Amygdala (tissue), 56 donors: ENCODE results near the gene CERCAM.
"Not testable (repeated sequence)": the region's sequence is repeated elsewhere in the genome, so short reads cannot be mapped to it uniquely, and the experiment has no call there.

Experiments used
- DNase-seq, 56 donors: peaks; one replicate each; lab custom pipeline; 2025; lab: John Stamatoyannopoulos, UW

The CERCAM gene

GRCh38 chr9:128446505-128446904 lies 25.8 kb downstream of the CERCAM start:
- not testable (repeated sequence) for DNase-seq

- DNase-seq = no peak
Measured at GRCh38 chr9:128448746-128449145, 28.1 kb downstream of the CERCAM start.

GRCh38 chr9:128454991-128455390 lies 34.3 kb downstream of the CERCAM start:
- no peak for DNase-seq

- DNase-seq = peak; percentile 73 to 99 (median 95)
Measured at GRCh38 chr9:128455849-128456612, 35.4 kb downstream of the CERCAM start, which contains the start of gene ODF2. Gene ODF2, plus strand, starts transcription at chr9:128456006. Its CDS starts 86 bp downstream, at chr9:128456092.

- DNase-seq = peak in 51 of 56 donors; percentile 7 to 76 (median 38)
Measured at GRCh38 chr9:128456613-128457061, 36.0 kb downstream of the CERCAM start.

GRCh38 chr9:128457207-128457606 lies 36.5 kb downstream of the CERCAM start:
- DNase-seq = no peak

- DNase-seq = no peak
Measured at GRCh38 chr9:128459011-128459410, 38.4 kb downstream of the CERCAM start.

- DNase-seq = no peak
Measured at GRCh38 chr9:128469070-128469469, 48.4 kb downstream of the CERCAM start.

- DNase-seq = peak in 2 of 56 donors; percentile 14 to 28
Measured at GRCh38 chr9:128470560-128470959, 49.9 kb downstream of the CERCAM start.

- no peak for DNase-seq
Measured at GRCh38 chr9:128473104-128473503, 52.4 kb downstream of the CERCAM start.

- DNase-seq = no peak
Measured at GRCh38 chr9:128475867-128476266, 55.2 kb downstream of the CERCAM start.

GRCh38 chr9:128479262-128479661 lies 58.6 kb downstream of the CERCAM start:
- no peak for DNase-seq

- no peak for DNase-seq
Measured at GRCh38 chr9:128481561-128481960, 60.9 kb downstream of the CERCAM start.

GRCh38 chr9:128482186-128482585 lies 61.5 kb downstream of the CERCAM start:
- DNase-seq = no peak

- DNase-seq = no peak
Measured at GRCh38 chr9:128484686-128485413, 64.2 kb downstream of the CERCAM start.

- no peak for DNase-seq
Measured at GRCh38 chr9:128485414-128485855, 64.8 kb downstream of the CERCAM start.

GRCh38 chr9:128486201-128486600 lies 65.5 kb downstream of the CERCAM start:
- DNase-seq = no peak
